Measurements from ENCODE around the gene AGPAT3. TPM values are rescaled to one million over a fixed set of nuclear protein-coding genes. Genes with fewer than 3 reads are reported as not detected.

AGPAT3 gene
- polyA plus RNA-seq, 10 donors = 24.0 to 30.6 (median 27.3) TPM

DNA sequence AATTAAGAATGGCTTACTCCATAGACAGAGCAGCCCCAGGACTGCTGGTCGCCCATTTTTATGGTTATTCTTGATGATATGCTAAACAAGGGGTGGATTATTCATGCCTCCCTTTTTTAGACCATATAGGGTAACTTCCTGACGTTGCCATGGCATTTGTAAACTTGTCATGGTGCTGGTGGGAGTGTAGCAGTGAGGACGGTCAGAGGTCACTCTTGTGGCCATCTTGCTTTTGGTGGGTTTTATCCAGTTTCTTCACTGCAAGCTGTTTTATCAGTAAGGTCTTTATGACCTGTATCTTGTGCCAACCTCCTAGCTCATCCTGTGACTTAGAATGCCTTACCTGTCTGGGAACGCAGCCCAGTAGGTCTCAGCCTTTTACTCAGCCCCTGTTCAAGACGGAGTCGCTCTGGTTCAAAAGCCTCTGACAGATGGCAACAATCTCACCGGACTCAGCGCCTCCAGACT, 5.2 kb upstream of the AGPAT3 start:
- DNase-seq = no peak

DNA sequence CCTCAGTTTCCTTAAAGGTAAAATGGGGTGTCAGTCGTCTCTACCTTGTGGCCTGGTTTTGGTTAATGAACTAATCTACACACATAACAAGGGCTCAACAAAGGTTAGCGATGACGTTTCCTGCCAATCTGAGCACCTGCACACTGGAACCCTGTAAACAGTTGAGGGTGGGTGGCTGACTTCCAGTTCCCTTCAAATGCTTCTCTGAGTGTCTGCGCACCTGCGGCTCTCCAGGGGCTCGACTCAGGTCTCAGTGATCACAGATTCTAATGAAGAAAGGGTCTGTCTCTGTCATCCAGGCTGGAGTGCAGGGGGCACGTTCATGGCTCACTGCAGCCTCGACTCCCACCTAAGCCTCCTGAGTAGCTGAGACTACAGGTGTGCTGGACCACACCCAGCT, 3.3 kb upstream of the AGPAT3 start:
- DNase-seq = no peak

DNA sequence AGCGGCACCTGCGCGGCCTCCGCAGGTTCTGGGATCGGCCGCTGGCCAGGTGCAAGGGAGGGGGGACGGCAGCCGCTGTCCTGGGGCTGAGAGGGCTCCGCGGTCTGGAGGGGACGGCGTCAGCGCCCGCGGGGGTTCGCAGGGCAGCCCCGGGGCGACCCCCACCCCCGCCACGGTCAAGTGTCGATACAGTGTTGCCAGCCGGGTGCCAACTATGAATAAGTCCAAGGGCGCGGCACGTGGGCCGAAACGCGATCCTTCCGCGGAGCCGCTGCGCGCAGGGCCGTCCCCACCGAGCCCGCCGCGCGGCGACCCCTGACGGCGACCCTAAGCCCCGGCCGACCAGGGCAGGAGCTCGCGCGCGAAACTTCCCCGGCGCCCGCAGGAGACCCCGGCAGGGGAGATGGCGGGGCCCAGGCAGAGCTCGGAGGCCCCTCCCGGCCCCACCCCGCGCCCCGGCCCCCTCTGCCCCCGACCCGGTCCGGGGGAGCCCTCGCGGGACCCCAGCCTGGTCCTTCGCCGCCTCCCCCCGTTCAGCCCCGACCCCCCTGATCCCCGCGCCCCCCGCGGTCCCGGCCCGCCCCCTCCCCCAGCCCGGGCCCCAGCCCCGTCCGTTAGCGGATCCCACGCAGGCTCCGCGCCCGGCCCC, 586 bp upstream of the AGPAT3 start:
- peak in 1 of 3 donors; percentile 70 for DNase-seq

- peak in 1 of 3 donors; percentile 77 for DNase-seq
These were observed 677 bp downstream of the AGPAT3 start for GRCh38 chr21:43865540-43866259.

- peak; percentile 49 to 84 (median 69) for DNase-seq
These were observed 1.2 kb downstream of the AGPAT3 start for GRCh38 chr21:43866260-43866629.

DNA sequence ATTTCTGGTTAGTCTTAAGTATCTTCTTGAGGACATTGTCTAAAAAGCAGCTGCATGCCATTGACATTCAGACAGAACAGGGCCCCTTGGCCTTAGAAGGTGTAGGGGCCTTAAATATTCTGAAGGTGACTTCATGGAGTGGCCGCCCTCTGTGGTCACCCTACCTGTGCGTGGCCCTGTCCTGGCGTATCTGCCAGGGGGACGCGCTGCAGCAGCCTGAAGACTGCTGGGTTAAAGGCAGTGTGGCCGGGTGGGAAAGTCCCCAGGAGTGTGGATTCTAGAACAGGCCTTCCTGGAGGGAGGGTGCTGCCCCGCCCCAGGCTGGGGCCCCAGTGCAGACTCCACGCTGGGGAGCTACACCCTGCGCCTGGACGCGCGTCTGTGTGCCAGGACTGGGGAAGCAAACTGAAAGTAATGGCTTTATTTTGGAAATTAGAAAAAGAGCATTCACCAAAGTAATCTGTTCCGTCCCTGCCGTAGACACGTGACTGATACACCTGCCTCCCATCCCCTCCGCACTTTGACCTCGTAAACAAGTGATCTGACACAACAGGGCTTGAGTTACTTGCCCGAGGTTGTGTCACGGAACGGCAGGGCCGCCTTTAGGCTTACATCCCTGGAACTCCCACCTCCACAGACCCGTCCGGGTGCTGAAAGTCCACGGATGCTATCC, 1.8 kb downstream of the AGPAT3 start:
- DNase-seq = no peak

GRCh38 chr21:43867332-43867703, 2.3 kb downstream of the AGPAT3 start:
- DNase-seq = no peak

DNA sequence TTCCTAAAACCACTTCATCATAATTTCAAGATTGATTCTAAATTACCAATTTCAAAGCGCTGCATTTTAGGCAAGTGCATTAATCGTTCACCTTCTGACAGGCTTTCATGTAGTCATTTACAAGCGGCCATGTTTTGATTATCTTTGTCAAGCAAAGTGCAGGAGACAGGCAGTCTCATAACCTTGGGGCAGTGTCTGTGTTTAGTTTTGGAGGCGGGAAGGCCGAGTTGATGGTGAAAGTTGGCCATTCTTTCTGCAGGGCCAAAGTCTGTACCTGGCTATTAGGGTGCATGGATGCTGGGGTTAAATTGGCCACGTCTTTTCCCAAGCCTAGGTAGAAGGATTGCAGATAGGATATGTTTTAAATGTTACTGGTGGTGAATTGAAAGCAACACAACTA, 2.9 kb downstream of the AGPAT3 start:
- DNase-seq = no peak

GRCh38 chr21:43868461-43868860, 3.4 kb downstream of the AGPAT3 start:
- no peak for DNase-seq

- DNase-seq = no peak
These were observed 4.7 kb downstream of the AGPAT3 start for GRCh38 chr21:43869486-43870325.

GRCh38 chr21:43871487-43871886, 6.5 kb downstream of the AGPAT3 start:
- DNase-seq = no peak

DNA sequence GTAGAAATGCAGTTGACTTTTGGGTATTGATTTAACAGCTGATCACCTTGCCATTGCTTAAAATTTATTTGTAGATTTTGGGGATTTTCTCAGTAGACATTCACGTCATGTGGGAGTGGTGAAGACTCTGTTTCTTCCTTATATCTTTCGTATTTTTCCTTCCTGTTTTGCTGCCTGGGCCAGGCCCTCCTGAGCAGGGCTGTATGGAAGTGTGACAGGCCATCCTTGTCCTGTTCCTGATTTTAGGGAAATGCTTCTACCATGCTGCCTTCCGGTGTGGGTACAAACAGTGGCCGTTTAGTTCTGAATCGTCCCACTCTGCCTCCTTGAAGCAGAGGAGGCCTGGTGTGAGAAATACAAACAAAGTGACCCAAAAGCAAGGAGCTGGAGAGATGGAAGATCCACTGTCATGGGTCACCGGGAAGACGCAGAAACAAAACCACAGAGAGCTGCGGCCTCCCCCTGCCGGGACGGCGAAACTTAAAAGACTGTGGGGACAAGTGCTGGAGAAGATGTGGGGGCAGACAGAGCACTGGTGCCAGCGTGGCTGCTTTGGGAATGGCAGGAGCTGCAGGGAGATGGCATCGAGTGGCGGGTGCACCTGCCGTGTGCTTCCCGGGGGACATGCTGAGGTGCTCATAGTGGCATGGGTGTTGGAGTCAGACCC, 7.6 kb downstream of the AGPAT3 start:
- DNase-seq = no peak

DNA sequence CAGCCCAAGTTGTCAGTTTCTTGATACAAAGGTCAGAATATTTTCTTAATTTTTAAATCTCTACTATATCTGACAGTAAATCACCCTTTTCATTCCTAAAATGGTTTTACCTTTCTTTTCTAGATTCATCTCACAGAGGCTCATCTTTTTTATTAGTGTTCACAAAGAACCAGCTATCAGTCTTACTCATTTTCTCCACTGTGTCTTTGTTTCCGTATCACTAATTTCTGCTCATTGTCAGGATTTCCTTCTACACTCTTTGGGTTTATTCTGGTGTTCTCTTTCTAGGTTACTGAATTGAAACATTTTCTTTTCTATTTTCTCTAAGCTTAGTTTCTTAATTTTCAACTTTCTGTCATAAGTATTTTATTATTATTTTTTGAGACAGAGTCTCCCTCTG, 8.7 kb downstream of the AGPAT3 start:
- no peak for DNase-seq

DNA sequence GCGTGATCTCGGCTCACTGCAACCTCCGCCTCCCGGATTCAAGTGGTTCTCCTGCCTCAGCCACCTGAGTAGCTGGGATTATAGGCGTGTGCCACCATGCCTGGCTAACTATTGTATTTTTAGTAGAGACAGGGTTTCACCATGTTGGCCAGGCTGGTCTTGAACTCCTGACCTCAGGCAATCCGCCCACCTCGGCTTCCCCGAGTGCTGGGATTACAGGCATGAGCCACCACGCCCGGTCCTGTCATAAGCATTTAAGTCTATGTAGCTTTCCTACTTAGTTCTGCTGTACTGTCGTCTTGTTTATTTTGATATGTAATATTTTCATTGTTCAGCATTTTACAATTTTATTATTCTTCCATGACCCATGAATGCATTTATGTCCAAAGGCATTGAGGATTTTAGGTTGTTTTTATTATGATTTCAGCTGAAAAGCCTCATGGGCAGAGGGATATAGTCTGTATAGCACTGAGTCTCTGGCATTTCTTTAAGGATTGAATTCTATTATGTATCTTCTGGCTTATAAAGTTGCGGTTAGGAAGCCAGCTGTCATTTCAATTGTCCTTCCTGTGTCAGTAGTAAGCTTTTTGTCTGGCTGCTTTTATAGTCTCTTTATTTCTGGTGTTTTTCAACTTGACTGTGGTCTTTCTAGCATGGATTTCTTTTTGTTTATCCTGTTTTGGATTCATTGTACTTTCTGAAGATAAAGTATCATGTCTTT, 9.2 kb downstream of the AGPAT3 start:
- no peak for DNase-seq

DNA sequence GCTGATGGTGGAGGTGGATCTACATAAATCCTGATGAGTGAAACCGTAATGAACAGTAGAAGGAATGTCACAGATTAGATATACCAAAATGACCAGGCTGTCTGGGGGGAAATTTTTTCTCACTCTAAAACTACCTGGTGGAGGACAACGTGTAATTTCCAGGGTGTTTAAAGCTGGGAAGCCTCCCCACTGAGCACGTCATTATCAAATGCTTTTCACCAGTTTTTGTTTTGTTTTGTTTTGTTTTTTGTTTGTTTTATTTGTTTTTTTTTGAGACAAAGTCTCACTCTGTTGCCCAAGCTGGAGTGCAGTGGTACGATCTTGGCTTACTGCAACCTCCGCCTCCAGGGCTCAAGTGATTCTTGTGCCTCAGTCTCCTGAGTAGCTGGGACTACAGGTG, 11.6 kb downstream of the AGPAT3 start:
- DNase-seq = no peak

GRCh38 chr21:43877936-43878575, 13.0 kb downstream of the AGPAT3 start:
- no peak for DNase-seq

DNA sequence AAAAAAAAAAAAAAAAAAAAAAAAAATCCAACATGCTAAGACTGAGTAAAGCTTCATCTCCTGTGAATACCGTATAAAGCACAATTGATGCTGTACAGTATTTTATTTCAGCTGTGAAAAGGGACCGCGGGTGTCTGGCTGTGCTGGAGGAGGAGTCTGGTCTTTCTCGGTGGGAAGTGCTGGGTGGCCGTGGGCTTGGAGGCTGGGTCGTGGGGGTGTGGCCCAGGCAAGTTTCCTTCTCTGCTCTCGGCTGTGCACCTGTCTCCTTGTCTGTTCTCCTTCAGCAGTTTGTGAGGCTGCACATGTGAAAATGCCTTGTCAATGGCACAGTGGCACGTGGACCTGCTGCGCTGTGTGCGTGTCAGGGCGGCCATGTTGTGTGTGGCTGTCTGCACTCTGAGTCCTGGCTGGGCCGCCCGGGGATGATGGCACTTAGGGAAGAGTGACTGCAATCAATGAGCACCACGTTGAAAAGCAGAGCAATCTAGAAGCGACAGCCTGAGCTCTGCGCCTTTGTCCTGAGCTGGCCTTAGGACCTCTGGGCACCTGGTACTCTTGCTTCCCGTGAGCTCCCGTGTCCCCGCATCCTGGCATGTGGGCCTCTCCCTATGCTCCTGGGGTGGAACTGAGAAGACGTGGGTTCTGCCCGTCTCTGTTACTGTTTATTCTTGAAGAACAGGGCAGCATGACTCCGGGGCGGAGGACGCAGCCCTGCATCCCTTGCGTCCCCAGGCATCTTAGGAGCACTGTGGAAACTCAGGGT, 14.5 kb downstream of the AGPAT3 start:
- DNase-seq = no peak

- DNase-seq = no peak
These were observed 15.3 kb downstream of the AGPAT3 start for GRCh38 chr21:43880111-43880985.

GRCh38 chr21:43881283-43881682, 16.3 kb downstream of the AGPAT3 start:
- DNase-seq = no peak

Measured in muscle of back (tissue), 11 donors.